HCT116 (cell line): ENCODE data around the gene FSTL4.

Experiments
- EZH2 ChIP-seq: fragments of 200-600 bp; sonication (generic); IDR thresholded peaks from 2 replicates; pipeline ENCODE4 v1.6.1; 2017; ENCODE audit warnings: antibody characterized with exemption, mixed run types
- EZH2phosphoT487 ChIP-seq: fragments of 200-600 bp; IDR thresholded peaks from 2 replicates; pipeline ENCODE4 v1.6.1; 2018; ENCODE audit warnings: antibody characterized with exemption, borderline replicate concordance
- FOSL1 ChIP-seq: IDR thresholded peaks from 2 replicates; pipeline ENCODE4 v1.6.1; 2012; ENCODE audit warnings: low read depth
- POLR2A ChIP-seq: IDR thresholded peaks from 2 replicates; pipeline ENCODE4 v1.7.0; 2011; ENCODE audit warnings: borderline replicate concordance; ENCODE audit not compliant: insufficient read depth, insufficient read length; ENCODE audit errors: extremely low read depth
- POLR2AphosphoS5 ChIP-seq: IDR thresholded peaks from 2 replicates; pipeline ENCODE4 v1.6.1; 2011; ENCODE audit warnings: mild to moderate bottlenecking, low read depth, low read length, moderate library complexity
- RAD21 ChIP-seq: IDR thresholded peaks from 2 replicates; pipeline ENCODE4 v1.6.1; 2012; ENCODE audit warnings: low read depth, mild to moderate bottlenecking
- SIN3A ChIP-seq: IDR thresholded peaks from 2 replicates; pipeline ENCODE4 v1.6.1; 2012; ENCODE audit warnings: low read depth
- SP1 ChIP-seq: IDR thresholded peaks from 2 replicates; pipeline ENCODE4 v1.6.1; 2012; ENCODE audit warnings: low read depth
- SRF ChIP-seq: IDR thresholded peaks from 2 replicates; pipeline ENCODE4 v1.6.1; 2012; ENCODE audit warnings: low read depth
- YY1 ChIP-seq: IDR thresholded peaks from 2 replicates; pipeline ENCODE4 v1.6.1; 2011; ENCODE audit warnings: low read length, low read depth, moderate library complexity, mild to moderate bottlenecking; ENCODE audit not compliant: insufficient replicate concordance; ENCODE audit errors: extremely low read depth
- TF ChIP-seq, protein P1 (sequence below), 3 experiments: fragments of 200-600 bp in 1 of 3; sonication (generic) in 1 of 3; IDR thresholded peaks in 2 of 3; conservative IDR thresholded peaks in 1 of 3; 2 replicates each; pipeline ENCODE4 v1.5.1; 2012 to 2017; ENCODE audit warnings: low read depth in 2 of 3, low read length in 2 of 3, antibody characterized with exemption in 1 of 3, borderline replicate concordance in 1 of 3, control low read depth in 1 of 3, mild to moderate bottlenecking in 1 of 3, mixed read lengths in 1 of 3, mixed run types in 1 of 3, moderate library complexity in 1 of 3; ENCODE audit not compliant: insufficient read depth in 1 of 3
- TF ChIP-seq, protein P2 (sequence below): IDR thresholded peaks from 2 replicates; pipeline ENCODE4 v1.6.1; 2012; ENCODE audit warnings: low read depth
- TF ChIP-seq, protein P3 (sequence below): IDR thresholded peaks from 2 replicates; pipeline ENCODE4 v1.6.1; 2012

DNA sequence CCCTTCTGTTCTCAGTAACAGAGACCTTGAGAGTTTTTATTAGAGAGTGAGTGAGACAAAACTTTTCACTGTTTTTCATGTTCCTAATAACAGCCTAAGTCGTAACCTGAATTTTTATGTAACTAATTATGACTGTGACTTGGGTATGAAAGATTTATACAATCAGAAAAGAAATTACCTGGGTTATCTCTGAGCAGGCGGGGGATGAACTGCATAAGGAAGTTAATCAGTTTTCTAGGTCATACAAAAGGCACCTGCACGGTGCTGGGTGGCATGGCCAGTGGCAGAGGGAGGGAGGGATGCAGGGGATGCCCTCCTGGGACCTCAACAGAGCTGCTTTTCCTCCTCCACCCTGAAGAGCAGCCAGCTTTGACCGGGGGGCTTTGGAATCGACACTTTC, 340.7 kb downstream of the FSTL4 start:
- TF ChIP-seq RAD21 (no peak), SIN3A (no peak), POLR2A (no peak), SP1 (no peak), EZH2phosphoT487 (no peak), EZH2 (no peak), SRF (no peak), POLR2AphosphoS5 (no peak), YY1 (no peak), FOSL1 (no peak)
- TF ChIP-seq, protein P1, sequence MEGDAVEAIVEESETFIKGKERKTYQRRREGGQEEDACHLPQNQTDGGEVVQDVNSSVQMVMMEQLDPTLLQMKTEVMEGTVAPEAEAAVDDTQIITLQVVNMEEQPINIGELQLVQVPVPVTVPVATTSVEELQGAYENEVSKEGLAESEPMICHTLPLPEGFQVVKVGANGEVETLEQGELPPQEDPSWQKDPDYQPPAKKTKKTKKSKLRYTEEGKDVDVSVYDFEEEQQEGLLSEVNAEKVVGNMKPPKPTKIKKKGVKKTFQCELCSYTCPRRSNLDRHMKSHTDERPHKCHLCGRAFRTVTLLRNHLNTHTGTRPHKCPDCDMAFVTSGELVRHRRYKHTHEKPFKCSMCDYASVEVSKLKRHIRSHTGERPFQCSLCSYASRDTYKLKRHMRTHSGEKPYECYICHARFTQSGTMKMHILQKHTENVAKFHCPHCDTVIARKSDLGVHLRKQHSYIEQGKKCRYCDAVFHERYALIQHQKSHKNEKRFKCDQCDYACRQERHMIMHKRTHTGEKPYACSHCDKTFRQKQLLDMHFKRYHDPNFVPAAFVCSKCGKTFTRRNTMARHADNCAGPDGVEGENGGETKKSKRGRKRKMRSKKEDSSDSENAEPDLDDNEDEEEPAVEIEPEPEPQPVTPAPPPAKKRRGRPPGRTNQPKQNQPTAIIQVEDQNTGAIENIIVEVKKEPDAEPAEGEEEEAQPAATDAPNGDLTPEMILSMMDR (IDR thresholded peaks at IDR 0.05 in 2 of 3, conservative IDR thresholded peaks at IDR 0.05 in 1 of 3; ENCODE audit: borderline replicate concordance in 1 of 3, insufficient read depth in 1 of 3, low read depth in 2 of 3, low read length in 2 of 3), result no peak
- TF ChIP-seq, protein P2, sequence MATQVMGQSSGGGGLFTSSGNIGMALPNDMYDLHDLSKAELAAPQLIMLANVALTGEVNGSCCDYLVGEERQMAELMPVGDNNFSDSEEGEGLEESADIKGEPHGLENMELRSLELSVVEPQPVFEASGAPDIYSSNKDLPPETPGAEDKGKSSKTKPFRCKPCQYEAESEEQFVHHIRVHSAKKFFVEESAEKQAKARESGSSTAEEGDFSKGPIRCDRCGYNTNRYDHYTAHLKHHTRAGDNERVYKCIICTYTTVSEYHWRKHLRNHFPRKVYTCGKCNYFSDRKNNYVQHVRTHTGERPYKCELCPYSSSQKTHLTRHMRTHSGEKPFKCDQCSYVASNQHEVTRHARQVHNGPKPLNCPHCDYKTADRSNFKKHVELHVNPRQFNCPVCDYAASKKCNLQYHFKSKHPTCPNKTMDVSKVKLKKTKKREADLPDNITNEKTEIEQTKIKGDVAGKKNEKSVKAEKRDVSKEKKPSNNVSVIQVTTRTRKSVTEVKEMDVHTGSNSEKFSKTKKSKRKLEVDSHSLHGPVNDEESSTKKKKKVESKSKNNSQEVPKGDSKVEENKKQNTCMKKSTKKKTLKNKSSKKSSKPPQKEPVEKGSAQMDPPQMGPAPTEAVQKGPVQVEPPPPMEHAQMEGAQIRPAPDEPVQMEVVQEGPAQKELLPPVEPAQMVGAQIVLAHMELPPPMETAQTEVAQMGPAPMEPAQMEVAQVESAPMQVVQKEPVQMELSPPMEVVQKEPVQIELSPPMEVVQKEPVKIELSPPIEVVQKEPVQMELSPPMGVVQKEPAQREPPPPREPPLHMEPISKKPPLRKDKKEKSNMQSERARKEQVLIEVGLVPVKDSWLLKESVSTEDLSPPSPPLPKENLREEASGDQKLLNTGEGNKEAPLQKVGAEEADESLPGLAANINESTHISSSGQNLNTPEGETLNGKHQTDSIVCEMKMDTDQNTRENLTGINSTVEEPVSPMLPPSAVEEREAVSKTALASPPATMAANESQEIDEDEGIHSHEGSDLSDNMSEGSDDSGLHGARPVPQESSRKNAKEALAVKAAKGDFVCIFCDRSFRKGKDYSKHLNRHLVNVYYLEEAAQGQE, result no peak
- TF ChIP-seq, protein P3, sequence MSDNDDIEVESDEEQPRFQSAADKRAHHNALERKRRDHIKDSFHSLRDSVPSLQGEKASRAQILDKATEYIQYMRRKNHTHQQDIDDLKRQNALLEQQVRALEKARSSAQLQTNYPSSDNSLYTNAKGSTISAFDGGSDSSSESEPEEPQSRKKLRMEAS, result no peak
